ENCODE data around the gene KBTBD12. TPM values are rescaled to one million over a fixed set of nuclear protein-coding genes. Genes with fewer than 3 reads are reported as not detected.

Gene KBTBD12
- total and polyA plus RNA-seq, 2 donors (not counting 3 experiments of a cell fraction or from before 2014, with no cell fraction given) = not detected

GRCh38 chr3:127953091-127954035 lies 38.3 kb downstream of the KBTBD12 start:
- no peaks in the 10 kb centered on the region for H4K20me1 ChIP-seq (replicated peaks; ENCODE audit: control insufficient read depth, extremely low read depth, insufficient read depth, low read length)
- CTCF ChIA-PET = no interaction called here
- TF ChIP-seq JUN (IDR thresholded peaks at IDR 0.05; ENCODE audit: borderline replicate concordance, insufficient read depth, insufficient read length, low read depth) = peak; percentile 78
- TF ChIP-seq MYC (IDR thresholded peaks at IDR 0.05; ENCODE audit: low read depth, low read length) = no peak
- no peaks in the 10 kb centered on the region for H3K9me1 ChIP-seq (replicated peaks; ENCODE audit: control insufficient read depth, extremely low read depth, insufficient read depth, low read length)
- FAIRE-seq (peak; percentile 64), DNase-seq (ENCODE audit: low read depth, low spot score) (peak; percentile 55)
- no peak overlapping the region for H2AFZ ChIP-seq (ENCODE audit: low read depth, low read length)
- no peaks in the 10 kb centered on the region for H3K79me2 ChIP-seq (ENCODE audit: control insufficient read depth, insufficient read depth, low read length)
- peaks cover 6 to 8% of the 10 kb centered on the region in 2 experiments for H3K27me3 ChIP-seq (ENCODE audit: control insufficient read depth in 2 of 2, insufficient read depth in 2 of 2, low read length in 2 of 2)
- no peak overlapping the region for H3K9ac ChIP-seq (replicated peaks; ENCODE audit: extremely low read depth, insufficient read depth, low read length)
- POLR2A ChIA-PET = no interaction called here
- H3K4me3 ChIP-seq (replicated peaks in 1 of 3; ENCODE audit: insufficient read depth in 1 of 3, low read depth in 1 of 3, low read length in 3 of 3) = no peak overlapping the region
- intact Hi-C loops (cut with micrococcal nuclease) (no loop called here), dilution Hi-C loops (cut with MboI; ENCODE audit: extremely low pct_ligation_motif_present, low sequenced_read_pairs) (no loop called here)
- BruUV-seq (replicated peaks) = no TSS peak
- no peaks in the 10 kb centered on the region for H3K9me3 ChIP-seq (replicated peaks; ENCODE audit: control insufficient read depth, insufficient read depth, low read length)
- no peak overlapping the region for H3K27ac ChIP-seq (ENCODE audit: insufficient read depth, low read depth, low read length)
- no peak overlapping the region for H3K4me2 ChIP-seq (ENCODE audit: insufficient read depth, low read length)
- H3K4me1 ChIP-seq (ENCODE audit: control insufficient read depth, extremely low read depth, insufficient read depth, low read length) = peaks cover 3% of the 10 kb centered on the region
- H3K36me3 ChIP-seq (ENCODE audit: control insufficient read depth in 2 of 2, extremely low read depth in 1 of 2, insufficient read depth in 2 of 2, low read length in 2 of 2) = no peaks in the 10 kb centered on the region

GRCh38 chr3:127954640-127955039 lies 39.6 kb downstream of the KBTBD12 start:
- Histone ChIP-seq H3K9me1 (replicated peaks; ENCODE audit: control insufficient read depth, extremely low read depth, insufficient read depth, low read length) (no peaks in the 10 kb centered on the region), H3K27ac (ENCODE audit: insufficient read depth, low read depth, low read length) (no peak overlapping the region), H3K79me2 (ENCODE audit: control insufficient read depth, insufficient read depth, low read length) (no peaks in the 10 kb centered on the region), H3K4me1 (ENCODE audit: control insufficient read depth, extremely low read depth, insufficient read depth, low read length) (peaks cover 3% of the 10 kb centered on the region), H2AFZ (ENCODE audit: low read depth, low read length) (no peak overlapping the region), H3K4me2 (ENCODE audit: insufficient read depth, low read length) (no peak overlapping the region), H3K36me3 (ENCODE audit: control insufficient read depth in 2 of 2, extremely low read depth in 1 of 2, insufficient read depth in 2 of 2, low read length in 2 of 2) (no peaks in the 10 kb centered on the region), H3K4me3 (replicated peaks in 1 of 3; ENCODE audit: insufficient read depth in 1 of 3, low read depth in 1 of 3, low read length in 3 of 3) (no peak overlapping the region), H3K27me3 (ENCODE audit: control insufficient read depth in 2 of 2, insufficient read depth in 2 of 2, low read length in 2 of 2) (peaks cover 4 to 5% of the 10 kb centered on the region in 2 experiments), H4K20me1 (replicated peaks; ENCODE audit: control insufficient read depth, extremely low read depth, insufficient read depth, low read length) (no peaks in the 10 kb centered on the region), H3K9me3 (replicated peaks; ENCODE audit: control insufficient read depth, insufficient read depth, low read length) (no peaks in the 10 kb centered on the region), H3K9ac (replicated peaks; ENCODE audit: extremely low read depth, insufficient read depth, low read length) (no peak overlapping the region)
- dilution Hi-C loops (cut with MboI; ENCODE audit: extremely low pct_ligation_motif_present, low sequenced_read_pairs) = no loop called here
- no peak for FAIRE-seq
- TF ChIP-seq EZH2 (IDR thresholded peaks at IDR 0.05; ENCODE audit: borderline replicate concordance, low read depth, low read length, severe bottlenecking) = no peak
- no peak for TF ChIP-seq CTCF (IDR thresholded peaks at IDR 0.05; ENCODE audit: extremely low read depth in 1 of 2, insufficient read depth in 1 of 2, low read depth in 1 of 2, low read length in 2 of 2)
- no peak for TF ChIP-seq POLR2AphosphoS5 (IDR thresholded peaks at IDR 0.05; ENCODE audit: insufficient read depth, low read depth, low read length)
- TF ChIP-seq MYC (IDR thresholded peaks at IDR 0.05; ENCODE audit: low read depth, low read length) = no peak
- TF ChIP-seq JUN (IDR thresholded peaks at IDR 0.05; ENCODE audit: borderline replicate concordance, insufficient read depth, insufficient read length, low read depth) = no peak
- no peak for TF ChIP-seq GATA2 (IDR thresholded peaks at IDR 0.05; ENCODE audit: insufficient read depth, insufficient read length, low read depth, low read length)
- TF ChIP-seq MAX (IDR thresholded peaks at IDR 0.05; ENCODE audit: insufficient read depth, insufficient read length) = no peak
- TF ChIP-seq FOS (IDR thresholded peaks at IDR 0.05; ENCODE audit: borderline replicate concordance, insufficient read depth, low read length) = no peak
- TF ChIP-seq POLR2A (IDR thresholded peaks at IDR 0.05; ENCODE audit: low read depth, low read length) = no peak
- no peak for DNase-seq (ENCODE audit: low read depth, low spot score)
- intact Hi-C loops (cut with micrococcal nuclease) = no loop called here
- POLR2A ChIA-PET = no interaction called here
- BruUV-seq (replicated peaks) = no TSS peak
- CTCF ChIA-PET = no interaction called here
